Muscle layer of duodenum (tissue), 2 donors: ENCODE results near the gene PAIP2B.

Experiments
- H3K27ac ChIP-seq: one replicate; pipeline ENCODE4 v1.7.0; 2013; ENCODE audit warnings: mild to moderate bottlenecking, low read length
- H3K27me3 ChIP-seq: one replicate; pipeline ENCODE4 v1.7.0; 2013; ENCODE audit warnings: low read depth, mild to moderate bottlenecking, control low read depth, low read length
- H3K36me3 ChIP-seq, 2 donors: one replicate each; pipeline ENCODE4 v1.7.0; 2013; ENCODE audit warnings: low read length in 2 of 2, control low read depth in 1 of 2, mild to moderate bottlenecking in 1 of 2; ENCODE audit not compliant: insufficient read depth in 2 of 2, control insufficient read depth in 1 of 2
- H3K4me1 ChIP-seq, 2 donors: one replicate each; pipeline ENCODE4 v1.7.0; 2013; ENCODE audit warnings: low read length in 2 of 2, mild to moderate bottlenecking in 2 of 2, control low read depth in 1 of 2, moderate library complexity in 1 of 2; ENCODE audit not compliant: insufficient read depth in 2 of 2, control insufficient read depth in 1 of 2
- H3K4me3 ChIP-seq, 2 donors: one replicate each; pipeline ENCODE4 v1.7.0; 2013; ENCODE audit warnings: low read length in 2 of 2, low read depth in 1 of 2, mild to moderate bottlenecking in 1 of 2
- H3K9me3 ChIP-seq, 2 donors: one replicate each; pipeline ENCODE4 v1.7.0; 2013; ENCODE audit warnings: low read length in 2 of 2, control low read depth in 1 of 2, mild to moderate bottlenecking in 1 of 2; ENCODE audit not compliant: control insufficient read depth in 1 of 2
- donor health status: healthy.

Gene PAIP2B

DNA sequence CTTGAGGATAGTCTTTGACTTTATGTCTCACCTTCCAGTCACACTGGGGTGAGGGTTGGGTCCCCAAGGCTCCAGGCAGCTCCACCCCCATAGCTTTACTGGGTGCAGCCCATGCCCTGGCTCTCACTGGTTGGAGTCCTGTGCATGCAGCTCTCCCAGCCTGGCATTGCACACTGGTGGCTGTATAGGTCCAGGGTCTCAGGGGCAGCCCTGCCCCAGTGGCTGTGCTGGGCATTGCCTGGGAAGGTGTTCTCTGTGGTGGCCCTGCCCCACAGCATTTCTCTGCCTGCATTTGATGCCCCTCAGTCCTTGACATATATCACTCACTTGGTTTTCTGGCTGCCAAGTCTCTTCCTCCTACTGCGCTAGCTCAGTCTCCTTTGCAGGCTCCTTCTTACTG, 75.3 kb downstream of the PAIP2B start:
- Histone ChIP-seq H3K9me3 (no peaks in the 10 kb centered on the region), H3K4me1 (peaks cover 0 to under 1% of the 10 kb centered on the region in 2 donors), H3K4me3 (no peak overlapping the region), H3K36me3 (peaks cover 38 to 39% of the 10 kb centered on the region in 2 donors), H3K27ac (no peak overlapping the region), H3K27me3 (no peaks in the 10 kb centered on the region)

DNA sequence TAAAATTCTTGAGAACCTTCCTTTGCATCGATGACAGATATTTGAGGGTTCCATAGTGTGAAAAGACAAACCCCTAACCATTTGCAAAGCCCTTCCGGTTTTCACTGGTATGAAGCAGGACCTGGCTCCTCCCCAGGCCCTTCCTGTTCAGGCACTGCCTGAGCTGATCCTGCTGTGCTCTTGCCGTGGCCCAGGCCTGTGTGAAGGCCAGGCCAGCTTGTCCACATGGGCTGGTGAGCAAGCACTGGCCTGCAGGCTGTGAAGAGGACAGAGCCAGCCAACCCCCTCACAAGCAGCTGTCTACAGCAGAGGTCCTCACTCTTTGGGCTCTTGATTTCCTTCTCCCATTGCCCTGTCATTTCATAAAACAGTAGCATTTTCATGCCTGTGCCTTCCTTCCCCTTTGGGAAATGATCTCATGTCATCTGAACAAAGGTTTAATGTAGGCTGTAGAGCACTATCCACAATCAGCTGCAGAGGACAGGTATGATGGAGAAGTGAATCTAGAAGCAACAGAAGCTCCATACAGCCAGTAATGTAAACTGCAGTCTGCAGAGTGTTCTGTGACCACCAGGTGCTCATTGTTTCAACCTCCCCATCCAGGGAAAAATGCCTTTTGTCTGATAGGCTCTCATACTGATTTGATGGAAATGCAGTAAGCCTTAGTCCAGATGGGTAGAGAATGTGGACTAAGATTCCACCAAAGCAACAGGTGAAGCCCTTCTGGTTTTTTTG, 76.7 kb downstream of the PAIP2B start:
- Histone ChIP-seq H3K4me3 (no peak overlapping the region), H3K27ac (no peak overlapping the region), H3K9me3 (no peaks in the 10 kb centered on the region), H3K36me3 (peaks cover 51 to 52% of the 10 kb centered on the region in 2 donors), H3K27me3 (no peaks in the 10 kb centered on the region), H3K4me1 (no peaks in the 10 kb centered on the region)

DNA sequence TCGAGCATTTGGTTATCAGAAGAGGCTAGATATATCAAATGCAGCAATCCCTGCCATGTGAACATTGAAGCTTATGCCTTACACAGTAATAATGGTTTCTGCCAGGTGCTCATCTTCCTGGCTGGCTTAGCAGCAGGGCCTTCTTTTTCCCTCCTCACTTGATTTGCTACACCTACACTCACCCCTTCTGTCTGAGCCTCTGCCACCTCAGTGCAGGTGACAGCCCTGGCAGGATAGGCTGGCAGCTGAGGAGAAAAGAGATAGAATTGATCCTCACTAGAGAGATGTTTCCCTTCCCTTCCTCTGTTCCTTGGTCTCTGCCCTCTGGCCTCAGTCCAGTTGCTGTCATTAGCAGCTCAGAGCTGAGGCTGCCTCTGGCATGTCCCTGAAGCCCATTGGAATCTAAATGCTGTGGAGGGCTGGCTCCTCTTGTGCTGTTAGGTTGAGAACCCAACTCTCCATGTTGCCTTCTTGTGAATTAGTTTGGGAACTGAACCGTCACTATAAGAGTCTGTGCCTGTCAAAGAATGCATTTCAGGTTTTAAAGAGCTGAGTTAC, 78.3 kb downstream of the PAIP2B start:
- no peak overlapping the region for H3K4me3 ChIP-seq
- no peak overlapping the region for H3K27ac ChIP-seq
- H3K27me3 ChIP-seq = no peaks in the 10 kb centered on the region
- H3K36me3 ChIP-seq = peaks cover 67 to 68% of the 10 kb centered on the region in 2 donors
- no peaks in the 10 kb centered on the region for H3K9me3 ChIP-seq
- no peaks in the 10 kb centered on the region for H3K4me1 ChIP-seq

DNA sequence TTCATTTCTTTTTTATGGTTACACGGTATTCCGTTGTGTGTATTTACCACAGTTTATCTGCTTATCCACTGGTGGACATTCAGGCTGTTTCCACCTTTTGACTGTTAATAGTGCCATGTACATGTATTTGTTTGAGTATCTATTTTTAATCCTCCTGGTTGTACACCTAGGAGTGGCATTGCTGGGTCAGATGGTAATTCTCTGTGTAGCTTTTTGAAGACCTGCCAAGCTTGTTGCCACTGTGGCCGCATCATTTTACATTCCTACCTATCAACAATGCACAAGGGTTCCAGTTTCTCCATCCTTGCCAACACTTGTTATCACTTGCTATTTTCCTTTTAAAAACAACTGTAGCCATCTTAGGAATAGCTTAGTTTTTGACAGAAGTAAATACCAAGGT, 83.1 kb downstream of the PAIP2B start:
- Histone ChIP-seq H3K4me1 (no peaks in the 10 kb centered on the region), H3K36me3 (peaks cover 81 to 87% of the 10 kb centered on the region in 2 donors), H3K27ac (no peak overlapping the region), H3K27me3 (no peaks in the 10 kb centered on the region), H3K4me3 (no peak overlapping the region), H3K9me3 (no peaks in the 10 kb centered on the region)

DNA sequence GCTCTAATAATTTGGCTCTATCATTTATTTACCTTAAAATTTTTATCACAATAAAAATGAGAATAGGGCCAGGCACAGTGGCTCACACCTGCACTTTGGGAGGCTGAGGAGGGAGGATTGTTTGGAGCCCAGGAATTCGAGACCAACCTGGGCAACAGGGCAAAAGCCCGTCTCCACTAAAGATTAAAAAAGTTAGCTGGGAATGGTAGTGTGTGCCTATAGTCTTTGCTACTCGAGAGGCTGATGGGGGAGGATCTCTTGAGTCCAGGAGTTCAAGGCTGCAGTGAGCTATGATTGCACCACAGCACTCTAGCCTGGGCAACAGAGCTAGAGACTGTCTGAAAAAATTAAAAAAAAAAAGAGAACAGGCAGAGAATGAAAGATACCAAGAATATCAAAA, 90.7 kb downstream of the PAIP2B start:
- no peak overlapping the region for H3K27ac ChIP-seq
- H3K36me3 ChIP-seq = peaks cover 33 to 61% of the 10 kb centered on the region in 2 donors
- no peaks in the 10 kb centered on the region for H3K9me3 ChIP-seq
- peaks cover 0 to 19% of the 10 kb centered on the region in 2 donors for H3K4me1 ChIP-seq
- no peak overlapping the region for H3K4me3 ChIP-seq
- no peaks in the 10 kb centered on the region for H3K27me3 ChIP-seq

DNA sequence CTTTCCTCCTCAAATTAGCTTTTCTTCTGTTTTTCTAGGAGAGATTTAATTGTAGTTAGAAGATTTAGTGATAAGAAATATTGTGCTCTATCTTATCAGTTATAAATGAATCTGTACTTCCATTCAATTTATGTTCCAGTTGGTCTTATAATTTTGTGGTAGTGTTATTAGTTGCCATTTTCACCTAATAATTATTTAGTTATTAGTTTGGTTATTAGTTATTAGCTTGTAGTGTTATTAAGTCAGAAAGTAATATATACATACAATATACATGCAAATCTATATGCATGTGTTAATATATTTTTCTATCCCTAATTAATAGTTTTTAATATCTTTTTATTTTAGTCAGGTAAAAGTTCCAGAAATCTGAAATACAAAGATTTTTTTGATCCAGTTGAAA, 93.3 kb downstream of the PAIP2B start:
- Histone ChIP-seq H3K27me3 (no peaks in the 10 kb centered on the region), H3K36me3 (peaks cover 9 to 43% of the 10 kb centered on the region in 2 donors), H3K4me1 (peaks cover 0 to 26% of the 10 kb centered on the region in 2 donors), H3K9me3 (no peaks in the 10 kb centered on the region), H3K27ac (no peak overlapping the region), H3K4me3 (no peak overlapping the region)
